Measurements from ENCODE around the gene CHCHD6. TPM values are rescaled to one million over a fixed set of nuclear protein-coding genes. Genes with fewer than 3 reads are reported as not detected.

CHCHD6 gene
- total and polyA plus RNA-seq, 2 donors from 2014 or later = 10.7 to 35.2 TPM

DNA sequence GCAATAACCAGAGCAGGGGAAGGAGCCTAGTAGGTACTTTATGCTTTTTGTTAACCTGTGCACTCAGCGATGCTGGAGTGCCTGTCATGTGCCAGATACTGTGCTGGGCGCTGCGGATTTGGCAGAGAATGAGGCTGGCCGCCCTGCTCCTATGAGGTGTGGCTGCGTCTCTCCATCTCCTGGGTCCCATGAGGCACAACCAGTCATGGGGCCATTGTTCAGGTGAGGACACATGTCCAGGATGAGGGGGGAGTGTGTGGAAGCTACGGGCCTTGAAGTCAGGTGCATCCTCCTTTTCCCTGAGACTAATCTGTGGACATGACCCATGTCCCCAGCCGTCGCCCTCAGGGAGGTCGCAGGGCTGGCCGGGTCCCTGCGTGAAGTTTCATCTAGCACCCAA is 48.2 kb upstream of the CHCHD6 start:
- Histone ChIP-seq H3K9me3 (ENCODE audit: control insufficient read depth in 2 of 3, insufficient read depth in 1 of 3, low read length in 3 of 3) (no peaks in the 10 kb centered on the region), H3K9ac (ENCODE audit: low read length in 3 of 3) (no peak overlapping the region), H3K27ac (ENCODE audit: low read depth in 2 of 2, low read length in 2 of 2) (no peak overlapping the region), H3K4me3 (ENCODE audit: low read length in 3 of 3) (no peak overlapping the region), H3K4me1 (ENCODE audit: control insufficient read depth in 2 of 3, insufficient read depth in 2 of 3, low read depth in 1 of 3, low read length in 3 of 3) (peaks cover 0 to 3% (median 0%) of the 10 kb centered on the region in 3 donors), H3K36me3 (ENCODE audit: control insufficient read depth in 2 of 3, insufficient read depth in 3 of 3, low read length in 3 of 3) (no peaks in the 10 kb centered on the region), H3K27me3 (ENCODE audit: control insufficient read depth, insufficient read depth, low read length) (no peaks in the 10 kb centered on the region)
- no peak for DNase-seq
- TF ChIP-seq, protein P1, sequence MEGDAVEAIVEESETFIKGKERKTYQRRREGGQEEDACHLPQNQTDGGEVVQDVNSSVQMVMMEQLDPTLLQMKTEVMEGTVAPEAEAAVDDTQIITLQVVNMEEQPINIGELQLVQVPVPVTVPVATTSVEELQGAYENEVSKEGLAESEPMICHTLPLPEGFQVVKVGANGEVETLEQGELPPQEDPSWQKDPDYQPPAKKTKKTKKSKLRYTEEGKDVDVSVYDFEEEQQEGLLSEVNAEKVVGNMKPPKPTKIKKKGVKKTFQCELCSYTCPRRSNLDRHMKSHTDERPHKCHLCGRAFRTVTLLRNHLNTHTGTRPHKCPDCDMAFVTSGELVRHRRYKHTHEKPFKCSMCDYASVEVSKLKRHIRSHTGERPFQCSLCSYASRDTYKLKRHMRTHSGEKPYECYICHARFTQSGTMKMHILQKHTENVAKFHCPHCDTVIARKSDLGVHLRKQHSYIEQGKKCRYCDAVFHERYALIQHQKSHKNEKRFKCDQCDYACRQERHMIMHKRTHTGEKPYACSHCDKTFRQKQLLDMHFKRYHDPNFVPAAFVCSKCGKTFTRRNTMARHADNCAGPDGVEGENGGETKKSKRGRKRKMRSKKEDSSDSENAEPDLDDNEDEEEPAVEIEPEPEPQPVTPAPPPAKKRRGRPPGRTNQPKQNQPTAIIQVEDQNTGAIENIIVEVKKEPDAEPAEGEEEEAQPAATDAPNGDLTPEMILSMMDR (IDR thresholded peaks at IDR 0.05; ENCODE audit: borderline replicate concordance, extremely low read depth, insufficient read depth) = no peak
- intact Hi-C loops (cut with DNase I) = no loop called here
- no peak for FAIRE-seq

DNA sequence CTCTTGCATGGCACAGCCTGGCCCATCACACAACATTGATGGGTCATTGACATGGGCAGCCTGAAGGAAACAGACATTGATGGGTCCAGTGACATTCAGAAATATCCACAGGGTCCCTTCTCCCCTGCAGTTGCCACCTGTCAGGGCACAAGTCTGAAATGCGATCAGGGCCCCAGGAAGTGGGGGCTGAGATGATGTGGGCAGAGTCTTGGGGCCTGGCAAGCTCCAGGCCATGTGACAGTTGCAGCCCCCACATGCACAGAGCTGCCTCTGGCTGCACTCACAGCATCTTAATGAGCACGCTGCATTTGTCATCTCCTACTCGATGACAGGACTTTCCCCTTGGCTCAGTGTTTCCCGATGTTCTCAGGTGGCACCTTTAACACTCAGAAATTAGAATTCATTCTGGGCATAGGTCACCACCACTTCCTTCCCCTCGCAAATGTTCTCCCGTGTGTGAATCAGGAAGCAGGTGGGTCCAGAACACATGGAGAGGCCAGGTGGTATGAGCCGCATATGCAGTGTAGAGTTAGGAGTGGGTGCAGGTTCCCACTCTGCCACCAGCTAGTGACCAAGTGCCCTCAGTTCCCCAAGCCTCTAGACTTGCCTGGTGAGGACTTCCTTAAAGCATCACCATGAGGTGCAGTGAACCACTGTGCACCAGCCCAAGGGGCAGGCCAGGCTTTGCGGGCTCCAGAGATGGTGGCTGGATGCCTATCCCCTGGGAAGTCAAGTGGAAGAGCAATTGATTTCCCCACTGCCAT is 47.5 kb upstream of the CHCHD6 start:
- Histone ChIP-seq H3K36me3 (ENCODE audit: control insufficient read depth in 2 of 3, insufficient read depth in 3 of 3, low read length in 3 of 3) (no peaks in the 10 kb centered on the region), H3K9ac (ENCODE audit: low read length in 3 of 3) (no peak overlapping the region), H3K4me3 (ENCODE audit: low read length in 3 of 3) (no peak overlapping the region), H3K4me1 (ENCODE audit: control insufficient read depth in 2 of 3, insufficient read depth in 2 of 3, low read depth in 1 of 3, low read length in 3 of 3) (peaks cover 0 to 3% (median 0%) of the 10 kb centered on the region in 3 donors), H3K27me3 (ENCODE audit: control insufficient read depth, insufficient read depth, low read length) (no peaks in the 10 kb centered on the region), H3K9me3 (ENCODE audit: control insufficient read depth in 2 of 3, insufficient read depth in 1 of 3, low read length in 3 of 3) (no peaks in the 10 kb centered on the region), H3K27ac (ENCODE audit: low read depth in 2 of 2, low read length in 2 of 2) (no peak overlapping the region)
- DNase-seq (peak in 2 of 5 donors; percentile 32 to 34), FAIRE-seq (no peak)
- intact Hi-C loops (cut with DNase I) = no loop called here
- TF ChIP-seq, protein P1 (IDR thresholded peaks at IDR 0.05; ENCODE audit: borderline replicate concordance, extremely low read depth, insufficient read depth) = no peak

DNA sequence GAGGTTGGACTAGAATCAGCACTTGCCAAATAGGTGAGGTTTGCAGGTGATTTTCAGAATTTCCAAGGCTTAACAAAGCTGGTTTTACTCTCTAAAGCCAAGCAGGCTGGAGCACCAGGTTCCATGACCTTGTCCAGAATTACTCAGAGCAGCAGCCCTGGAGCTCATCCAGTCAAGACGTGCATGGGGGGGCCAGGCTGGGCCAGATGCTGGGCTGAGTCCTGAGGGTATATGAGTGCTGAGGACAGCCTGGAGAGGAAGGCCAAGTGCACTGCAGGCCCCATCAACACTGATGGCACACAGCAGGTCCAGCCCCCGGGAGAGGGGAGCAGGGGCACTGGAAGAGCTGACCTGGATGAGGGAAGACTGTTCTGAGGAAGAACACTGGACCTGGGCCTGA is 46.1 kb upstream of the CHCHD6 start:
- Histone ChIP-seq H3K27me3 (ENCODE audit: control insufficient read depth, insufficient read depth, low read length) (no peaks in the 10 kb centered on the region), H3K36me3 (ENCODE audit: control insufficient read depth in 2 of 3, insufficient read depth in 3 of 3, low read length in 3 of 3) (no peaks in the 10 kb centered on the region), H3K4me1 (ENCODE audit: control insufficient read depth in 2 of 3, insufficient read depth in 2 of 3, low read depth in 1 of 3, low read length in 3 of 3) (peaks cover 0 to 3% (median 0%) of the 10 kb centered on the region in 3 donors), H3K9me3 (ENCODE audit: control insufficient read depth in 2 of 3, insufficient read depth in 1 of 3, low read length in 3 of 3) (no peaks in the 10 kb centered on the region), H3K9ac (ENCODE audit: low read length in 3 of 3) (no peak overlapping the region), H3K4me3 (ENCODE audit: low read length in 3 of 3) (no peak overlapping the region), H3K27ac (ENCODE audit: low read depth in 2 of 2, low read length in 2 of 2) (no peak overlapping the region)
- FAIRE-seq = no peak
- no peak for DNase-seq
- intact Hi-C loops (cut with DNase I) = no loop called here
- TF ChIP-seq, protein P1 (IDR thresholded peaks at IDR 0.05; ENCODE audit: borderline replicate concordance, extremely low read depth, insufficient read depth) = no peak

Data from kidney (tissue), 14 donors.